Astrocyte (in vitro differentiated cells and primary cell): ENCODE measurements around the gene NXT2.

Experiments used
- EZH2 ChIP-seq: IDR thresholded peaks from 2 replicates; pipeline ENCODE4 v1.6.1; 2012; ENCODE audit warnings: mild to moderate bottlenecking, low read length, inconsistent platforms; ENCODE audit not compliant: insufficient read depth
- TF ChIP-seq, protein P1 (sequence below): IDR thresholded peaks from 2 replicates; pipeline ENCODE4 v1.5.1; 2011; ENCODE audit warnings: low read depth, mild to moderate bottlenecking, inconsistent platforms, low read length, moderate library complexity; ENCODE audit not compliant: insufficient read depth

DNA sequence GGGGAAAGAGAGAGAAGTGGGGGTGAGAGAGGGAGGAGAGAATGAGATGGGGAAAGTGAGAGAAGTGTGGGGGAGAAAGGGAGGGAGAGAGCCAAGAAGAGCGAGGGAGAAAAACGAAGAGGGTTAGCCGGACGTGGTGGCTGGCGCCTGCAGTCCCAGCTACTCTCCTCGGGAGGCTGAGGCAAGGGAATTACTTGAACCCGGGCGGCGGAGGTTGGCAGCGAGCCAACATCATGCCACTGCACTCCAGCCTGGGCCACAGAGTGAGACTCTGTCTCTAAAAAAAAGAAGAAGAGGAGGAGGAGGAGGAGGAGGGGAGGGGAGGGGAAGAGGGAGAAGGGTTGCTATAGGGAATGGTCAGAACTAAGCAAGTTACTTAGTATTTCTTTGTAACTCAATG, 1.7 kb upstream of the NXT2 start:
- TF ChIP-seq, protein P1, sequence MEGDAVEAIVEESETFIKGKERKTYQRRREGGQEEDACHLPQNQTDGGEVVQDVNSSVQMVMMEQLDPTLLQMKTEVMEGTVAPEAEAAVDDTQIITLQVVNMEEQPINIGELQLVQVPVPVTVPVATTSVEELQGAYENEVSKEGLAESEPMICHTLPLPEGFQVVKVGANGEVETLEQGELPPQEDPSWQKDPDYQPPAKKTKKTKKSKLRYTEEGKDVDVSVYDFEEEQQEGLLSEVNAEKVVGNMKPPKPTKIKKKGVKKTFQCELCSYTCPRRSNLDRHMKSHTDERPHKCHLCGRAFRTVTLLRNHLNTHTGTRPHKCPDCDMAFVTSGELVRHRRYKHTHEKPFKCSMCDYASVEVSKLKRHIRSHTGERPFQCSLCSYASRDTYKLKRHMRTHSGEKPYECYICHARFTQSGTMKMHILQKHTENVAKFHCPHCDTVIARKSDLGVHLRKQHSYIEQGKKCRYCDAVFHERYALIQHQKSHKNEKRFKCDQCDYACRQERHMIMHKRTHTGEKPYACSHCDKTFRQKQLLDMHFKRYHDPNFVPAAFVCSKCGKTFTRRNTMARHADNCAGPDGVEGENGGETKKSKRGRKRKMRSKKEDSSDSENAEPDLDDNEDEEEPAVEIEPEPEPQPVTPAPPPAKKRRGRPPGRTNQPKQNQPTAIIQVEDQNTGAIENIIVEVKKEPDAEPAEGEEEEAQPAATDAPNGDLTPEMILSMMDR, result no peak
- TF ChIP-seq EZH2, result no peak
